GM18526 (cell line): ENCODE results near the gene MASP2.
A peak's percentile ranks its signal among the peaks of the same experiment; 100 is the strongest.

ENCODE experiments used
- POLR2A ChIP-seq: IDR thresholded peaks from 3 replicates; pipeline ENCODE4 v1.6.1; 2011; ENCODE audit not compliant: insufficient read length; ENCODE audit errors: extremely low read depth

The MASP2 gene

DNA sequence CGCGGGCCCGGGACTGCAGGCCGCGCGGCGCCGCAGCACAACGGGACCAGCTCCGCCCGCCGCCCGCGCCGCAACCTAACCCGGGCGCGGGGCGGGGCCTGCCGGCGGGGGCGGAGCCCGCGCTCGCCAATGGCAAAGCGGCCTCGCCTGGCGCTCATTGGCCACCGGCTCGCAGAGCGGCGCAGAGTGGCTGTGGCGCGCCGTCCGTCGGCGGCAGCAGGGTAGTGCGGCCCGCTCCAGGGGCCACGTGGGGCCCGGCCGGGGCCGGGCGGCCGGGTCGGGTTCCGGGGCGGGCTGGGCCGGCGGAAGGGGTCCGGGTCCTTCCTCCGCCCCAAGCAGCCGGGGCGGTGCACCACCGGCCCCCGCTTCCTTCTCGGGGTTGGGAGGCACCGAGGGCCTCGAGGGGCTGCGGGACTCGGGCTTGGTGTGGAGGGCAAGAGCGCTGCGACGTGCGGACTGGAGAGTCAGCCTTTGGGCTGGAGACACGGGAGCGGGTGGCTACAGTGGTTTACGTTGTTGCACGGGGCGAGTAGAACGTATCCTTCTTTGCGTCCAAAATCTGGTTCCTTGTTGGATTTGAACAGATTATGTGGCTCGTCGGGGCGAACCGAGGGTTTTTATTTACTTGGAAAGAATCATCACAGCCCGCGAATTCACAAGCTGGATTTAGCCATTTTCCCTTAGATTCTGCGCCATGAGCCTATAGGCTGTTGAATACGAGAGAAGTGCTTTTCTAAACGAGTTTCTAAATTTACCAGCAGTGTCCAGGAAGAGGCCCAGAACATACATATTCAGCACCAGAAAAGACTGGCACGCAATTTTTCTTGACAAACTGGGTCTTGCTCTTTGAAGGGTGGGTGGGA, 13.2 kb upstream of the MASP2 start, which contains the start of gene SRM:
Gene SRM (minus strand): TSS at position 51 of the 863 bp plus-strand sequence. CDS start 75 bp downstream, outside the sequence.
- TF ChIP-seq POLR2A, result peak; percentile 76

- no peak for TF ChIP-seq POLR2A
Observed at GRCh38 chr1:11059155-11059967, 12.3 kb upstream of the MASP2 start.

GRCh38 chr1:11058595-11059154, 11.6 kb upstream of the MASP2 start:
- no peak for TF ChIP-seq POLR2A

DNA sequence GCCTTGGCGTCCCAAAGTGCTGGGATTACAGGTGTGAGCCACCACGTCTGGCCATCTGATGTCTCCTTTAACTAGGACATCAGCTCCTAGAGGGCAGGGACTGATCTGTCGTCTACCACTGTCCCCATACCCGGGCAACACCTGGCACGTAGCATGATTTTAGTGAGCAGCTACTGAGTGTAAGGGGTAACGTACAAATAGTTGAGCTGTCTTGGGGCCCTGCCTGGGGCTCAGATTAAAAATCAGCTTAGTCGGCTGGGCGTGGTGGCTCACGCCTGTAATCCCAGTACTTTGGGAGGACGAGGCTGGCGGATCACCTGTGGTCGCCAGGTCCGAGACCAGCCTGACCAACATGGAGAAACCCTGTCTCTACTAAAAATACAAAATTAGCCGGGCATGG, 11.0 kb upstream of the MASP2 start:
- TF ChIP-seq POLR2A, result no peak

GRCh38 chr1:11057477-11057876, 10.4 kb upstream of the MASP2 start:
- TF ChIP-seq POLR2A, result no peak

DNA sequence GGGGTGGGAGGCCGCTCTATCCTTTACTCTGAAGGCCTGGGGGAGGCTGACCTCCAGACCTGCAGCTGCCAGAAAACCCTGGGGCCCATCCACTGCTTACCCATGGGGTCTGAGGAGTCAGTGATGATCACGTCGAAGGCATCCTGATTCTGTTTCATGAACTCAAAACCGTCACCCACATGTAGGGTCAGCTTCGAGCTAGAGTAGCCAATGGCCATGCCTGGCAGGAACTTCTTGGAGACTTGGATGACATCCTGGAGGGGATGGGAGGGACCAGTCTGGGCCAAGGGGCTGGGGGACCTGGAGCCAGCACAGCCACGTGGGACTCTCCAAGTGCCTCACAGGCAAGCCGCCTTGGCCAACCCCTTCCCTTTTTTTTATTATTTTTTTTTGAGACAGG, 9.5 kb upstream of the MASP2 start:
- no peak for TF ChIP-seq POLR2A

DNA sequence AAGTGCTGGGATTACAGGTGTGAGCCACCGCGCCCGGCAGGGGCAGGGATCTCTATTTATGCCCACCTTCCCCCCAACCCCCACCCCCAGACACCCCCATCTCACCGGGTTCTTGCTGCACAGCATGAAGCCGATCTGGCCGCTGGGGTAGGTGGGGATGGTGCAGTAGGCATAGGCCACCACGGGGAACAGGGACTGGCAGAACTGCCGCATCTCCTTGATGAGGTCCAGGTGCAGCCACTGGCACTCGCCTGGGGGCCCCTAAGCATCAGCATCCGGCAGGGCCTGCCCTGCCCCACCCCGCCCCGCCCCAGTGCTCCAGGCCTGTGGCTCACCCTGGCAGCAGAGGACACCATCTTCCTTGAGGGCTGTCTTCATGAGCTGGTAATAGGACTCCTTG, 8.6 kb upstream of the MASP2 start:
- no peak for TF ChIP-seq POLR2A

DNA sequence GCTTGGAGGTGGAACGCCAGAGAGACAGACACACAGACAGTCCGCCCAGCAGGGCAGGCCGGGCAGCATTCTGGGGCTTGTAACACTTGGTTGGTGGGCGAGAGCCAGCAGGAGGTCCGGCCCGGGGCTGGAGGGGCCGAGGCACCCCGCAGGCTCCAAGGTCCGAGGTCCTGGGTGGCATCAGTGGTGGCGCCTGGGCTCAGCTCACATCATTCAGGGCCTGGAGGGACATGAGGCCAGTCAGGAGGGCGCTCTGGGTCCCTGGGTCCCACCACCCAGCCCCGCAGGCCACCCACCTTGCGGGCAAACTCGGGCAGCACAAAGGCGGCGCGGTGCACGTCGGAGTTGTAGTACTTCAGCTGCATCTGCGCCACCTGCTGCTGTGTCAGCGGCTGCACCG, 7.6 kb upstream of the MASP2 start:
- TF ChIP-seq POLR2A, result no peak

- TF ChIP-seq POLR2A, result peak; percentile 20
Observed at GRCh38 chr1:11054181-11054580, 7.1 kb upstream of the MASP2 start.

- TF ChIP-seq POLR2A, result no peak
Observed at GRCh38 chr1:11053758-11054137, 6.7 kb upstream of the MASP2 start.

- TF ChIP-seq POLR2A, result peak; percentile 29
Observed at GRCh38 chr1:11052839-11053757, 6.1 kb upstream of the MASP2 start.

GRCh38 chr1:11051781-11052511, 4.9 kb upstream of the MASP2 start:
- no peak for TF ChIP-seq POLR2A

GRCh38 chr1:11046270-11046566, 821 bp downstream of the MASP2 start:
- no peak for TF ChIP-seq POLR2A
